Ishikawa (cell line): ENCODE results near the gene ZSWIM6.

Experiments
- CEBPB ChIP-seq: IDR thresholded peaks from 2 replicates; pipeline ENCODE4 v1.6.1; 2012
- EGR1 ChIP-seq: IDR thresholded peaks from 2 replicates; pipeline ENCODE4 v1.6.1; 2012
- EP300 ChIP-seq: IDR thresholded peaks from 2 replicates; pipeline ENCODE4 v1.6.1; 2012; ENCODE audit warnings: borderline replicate concordance
- MAX ChIP-seq: IDR thresholded peaks from 2 replicates; pipeline ENCODE4 v1.6.1; 2012
- RAD21 ChIP-seq: IDR thresholded peaks from 2 replicates; pipeline ENCODE4 v1.6.1; 2012; ENCODE audit warnings: low read depth
- TAF1 ChIP-seq: IDR thresholded peaks from 2 replicates; pipeline ENCODE4 v1.6.1; 2012; ENCODE audit warnings: low read depth, mild to moderate bottlenecking
- TCF12 ChIP-seq: IDR thresholded peaks from 2 replicates; pipeline ENCODE4 v1.6.1; 2012; ENCODE audit warnings: low read depth
- YY1 ChIP-seq: IDR thresholded peaks from 2 replicates; pipeline ENCODE4 v1.6.1; 2012; ENCODE audit warnings: low read depth
- ZBTB7A ChIP-seq: IDR thresholded peaks from 2 replicates; pipeline ENCODE4 v1.6.1; 2012; ENCODE audit warnings: low read depth

GRCh38 chr5:61407706-61408270, 75.7 kb downstream of the ZSWIM6 start:
- TF ChIP-seq MAX (no peak), YY1 (no peak), TAF1 (no peak), CEBPB (no peak), EP300 (no peak), RAD21 (no peak), TCF12 (no peak), EGR1 (no peak), ZBTB7A (no peak)
